Coronary artery (tissue), 2 donors: ENCODE data around the gene BCL2.

ENCODE experiments used
- DNase-seq: peaks from one replicate; pipeline ENCODE4 v3.0.0-alpha.2; 2017; ENCODE audit warnings: low spot score
- H3K27ac ChIP-seq, 2 donors: fragments of 200-600 bp; sonication (generic); one replicate each; pipeline ENCODE4 v1.5.1; 2016 to 2019
- H3K4me3 ChIP-seq: fragments of 200-600 bp; sonication (generic); 2 replicates; pipeline ENCODE4 v1.5.1; 2016; ENCODE audit warnings: mild to moderate bottlenecking, moderate library complexity
- TF ChIP-seq, protein P1 (sequence below): fragments of 200-600 bp; sonication (generic); IDR thresholded peaks from one replicate; pipeline ENCODE4 v1.5.1; 2019; ENCODE audit warnings: antibody characterized with exemption

Gene BCL2

DNA sequence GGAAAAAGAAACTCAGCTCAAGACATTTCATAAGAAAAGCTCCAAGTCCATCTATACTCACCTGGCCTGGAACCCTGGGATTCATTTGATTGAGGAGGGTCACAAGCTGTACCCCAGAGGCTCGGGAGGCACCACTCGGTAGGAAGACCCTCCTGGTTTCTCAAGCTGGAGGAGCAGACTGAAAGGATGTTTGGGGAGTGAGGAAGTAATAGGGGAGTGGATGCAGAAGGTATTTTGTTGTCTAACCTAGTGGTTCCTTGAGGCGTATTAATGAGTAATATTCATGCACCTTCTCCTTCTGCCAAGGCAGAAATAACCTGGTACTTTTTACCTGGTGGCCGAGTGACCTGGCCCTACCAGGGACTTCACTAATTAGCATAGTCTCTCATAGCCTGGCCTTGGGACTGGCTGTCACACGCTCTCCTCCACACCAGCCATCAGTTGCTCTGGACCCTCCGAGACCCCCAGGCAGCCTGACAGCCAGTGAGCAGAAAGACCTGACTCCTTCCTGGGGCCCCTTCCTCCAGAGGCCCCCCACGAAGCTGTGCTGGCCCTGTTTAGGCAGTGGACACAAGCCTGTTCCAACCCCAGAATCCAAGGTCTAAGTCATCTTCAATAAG lies 161.4 kb downstream of the BCL2 start:
- Histone ChIP-seq H3K27ac (peak overlapping the region; percentile 70 to 78), H3K4me3 (peak overlapping the region; percentile 25)

DNA sequence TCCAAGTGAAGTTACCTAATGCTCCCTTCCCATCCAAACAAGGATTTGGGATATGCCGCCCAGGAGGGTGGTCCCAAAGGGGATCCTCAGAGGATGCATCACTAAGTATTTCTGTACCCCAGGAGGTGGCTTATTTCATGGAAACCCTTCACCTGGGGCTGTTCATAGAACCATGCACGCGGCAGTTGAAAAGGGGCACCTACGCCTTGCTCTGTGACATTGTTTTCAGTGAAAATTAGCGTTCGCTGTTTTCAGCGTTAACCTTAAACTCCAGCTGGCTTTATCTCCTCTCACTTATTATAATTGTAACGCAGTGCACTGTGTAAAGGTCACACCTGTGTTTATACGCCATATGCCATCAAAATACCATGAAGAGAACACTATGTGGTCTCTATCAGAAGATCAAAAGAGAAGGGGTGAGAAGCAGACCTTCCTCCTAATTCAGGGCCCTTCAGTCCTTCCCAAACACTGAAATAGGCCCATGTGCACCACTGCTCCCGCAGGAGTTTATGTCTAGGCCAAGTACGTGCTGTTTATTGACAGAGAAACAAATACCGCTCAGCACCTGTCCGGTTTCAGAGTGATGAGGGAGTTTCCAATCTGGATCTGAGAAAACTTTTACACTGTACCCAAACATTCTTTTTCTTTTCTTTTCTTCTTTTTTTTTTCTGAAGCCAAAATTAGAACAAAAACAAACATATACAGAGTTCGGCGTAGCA lies 162.1 kb downstream of the BCL2 start:
- TF ChIP-seq, protein P1, sequence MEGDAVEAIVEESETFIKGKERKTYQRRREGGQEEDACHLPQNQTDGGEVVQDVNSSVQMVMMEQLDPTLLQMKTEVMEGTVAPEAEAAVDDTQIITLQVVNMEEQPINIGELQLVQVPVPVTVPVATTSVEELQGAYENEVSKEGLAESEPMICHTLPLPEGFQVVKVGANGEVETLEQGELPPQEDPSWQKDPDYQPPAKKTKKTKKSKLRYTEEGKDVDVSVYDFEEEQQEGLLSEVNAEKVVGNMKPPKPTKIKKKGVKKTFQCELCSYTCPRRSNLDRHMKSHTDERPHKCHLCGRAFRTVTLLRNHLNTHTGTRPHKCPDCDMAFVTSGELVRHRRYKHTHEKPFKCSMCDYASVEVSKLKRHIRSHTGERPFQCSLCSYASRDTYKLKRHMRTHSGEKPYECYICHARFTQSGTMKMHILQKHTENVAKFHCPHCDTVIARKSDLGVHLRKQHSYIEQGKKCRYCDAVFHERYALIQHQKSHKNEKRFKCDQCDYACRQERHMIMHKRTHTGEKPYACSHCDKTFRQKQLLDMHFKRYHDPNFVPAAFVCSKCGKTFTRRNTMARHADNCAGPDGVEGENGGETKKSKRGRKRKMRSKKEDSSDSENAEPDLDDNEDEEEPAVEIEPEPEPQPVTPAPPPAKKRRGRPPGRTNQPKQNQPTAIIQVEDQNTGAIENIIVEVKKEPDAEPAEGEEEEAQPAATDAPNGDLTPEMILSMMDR, result no peak
- Histone ChIP-seq H3K4me3 (peak overlapping the region; percentile 11), H3K27ac (peak overlapping the region; percentile 59 to 70)
- DNase-seq, result no peak

More for the DNA sequence above, 161.4 kb downstream of the BCL2 start:
- TF ChIP-seq, protein P1, result no peak
- DNase-seq, result no peak

DNA sequence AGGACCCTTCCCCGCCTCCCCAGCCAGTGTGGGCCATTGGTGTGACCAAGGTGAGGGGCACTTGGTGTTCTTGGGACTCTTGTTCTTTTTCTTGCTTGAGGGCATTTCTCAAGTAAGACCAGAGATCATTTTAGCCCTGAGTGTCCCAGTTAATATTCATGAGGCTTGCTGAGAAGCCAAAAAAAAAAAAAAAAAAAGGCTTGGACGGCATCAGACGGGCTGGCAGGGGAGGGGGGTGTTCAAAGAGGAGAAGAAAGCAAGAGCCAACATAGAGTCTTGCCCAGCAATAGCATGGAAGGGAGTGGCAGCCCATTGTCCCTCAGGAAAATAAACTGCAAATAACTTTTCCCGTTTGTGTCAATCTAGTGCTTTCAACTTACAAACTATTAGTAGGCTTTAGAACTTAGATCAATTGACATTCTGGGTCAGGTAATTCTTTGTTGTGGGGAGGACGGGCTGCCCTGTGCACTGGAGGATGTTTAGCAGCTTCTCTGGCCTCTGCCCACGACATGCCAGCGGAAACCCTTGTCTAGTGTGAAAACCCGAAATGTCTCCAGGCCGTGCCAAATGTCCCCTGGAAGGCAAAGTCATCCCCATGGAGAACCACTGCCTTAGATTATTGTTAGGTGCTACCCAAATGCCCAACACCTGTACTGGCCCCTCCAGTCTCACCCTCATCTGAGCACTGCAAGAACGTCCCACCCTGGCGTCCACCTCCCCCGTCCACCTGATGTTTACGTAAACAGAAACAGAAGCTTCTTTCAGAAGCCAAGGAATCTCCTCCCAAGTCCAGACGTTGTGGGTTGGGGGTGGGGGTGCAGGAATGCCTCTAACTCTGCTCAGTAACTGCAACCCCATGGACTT lies 163.4 kb downstream of the BCL2 start:
- Histone ChIP-seq H3K27ac (peak overlapping the region; percentile 54 to 70), H3K4me3 (peak overlapping the region; percentile 53)
- TF ChIP-seq, protein P1, result no peak
- no peak for DNase-seq

DNA sequence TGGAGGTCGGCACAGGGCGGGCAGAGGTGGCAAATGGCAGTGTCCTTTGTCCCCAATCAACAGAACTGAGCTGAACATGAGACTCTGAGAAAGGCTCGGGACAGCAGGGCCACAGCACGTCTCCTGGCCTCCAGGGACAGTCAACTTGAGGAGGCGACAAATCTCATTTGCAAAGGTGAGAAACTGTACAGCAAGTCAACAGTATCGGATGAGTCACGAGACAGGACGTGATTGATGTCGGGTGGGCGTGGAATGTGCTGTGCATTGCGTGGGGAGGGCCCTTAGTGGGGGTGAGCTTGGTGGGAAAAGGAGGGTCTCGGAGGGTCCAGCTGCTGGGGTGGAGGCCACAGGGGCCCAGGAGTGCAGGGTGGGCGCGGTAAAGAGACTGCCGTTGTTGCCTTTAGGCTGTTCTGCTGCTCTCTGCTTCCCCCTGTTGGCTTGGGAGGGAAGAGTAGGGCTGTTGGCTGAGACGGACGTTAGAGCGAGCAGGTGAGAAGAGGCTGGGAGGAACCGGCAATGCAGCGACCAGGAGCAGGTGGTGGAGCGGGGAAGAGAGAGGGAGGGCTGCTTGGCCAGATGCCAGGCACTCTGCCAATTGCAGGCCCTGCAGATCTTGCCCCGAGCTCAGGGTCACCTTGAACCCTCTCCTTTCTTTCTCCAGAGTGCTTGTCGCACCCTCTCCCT lies 164.3 kb downstream of the BCL2 start:
- TF ChIP-seq, protein P1, result peak; percentile 43
- Histone ChIP-seq H3K27ac (peak overlapping the region; percentile 39 to 54), H3K4me3 (peak overlapping the region; percentile 53)
- no peak for DNase-seq

DNA sequence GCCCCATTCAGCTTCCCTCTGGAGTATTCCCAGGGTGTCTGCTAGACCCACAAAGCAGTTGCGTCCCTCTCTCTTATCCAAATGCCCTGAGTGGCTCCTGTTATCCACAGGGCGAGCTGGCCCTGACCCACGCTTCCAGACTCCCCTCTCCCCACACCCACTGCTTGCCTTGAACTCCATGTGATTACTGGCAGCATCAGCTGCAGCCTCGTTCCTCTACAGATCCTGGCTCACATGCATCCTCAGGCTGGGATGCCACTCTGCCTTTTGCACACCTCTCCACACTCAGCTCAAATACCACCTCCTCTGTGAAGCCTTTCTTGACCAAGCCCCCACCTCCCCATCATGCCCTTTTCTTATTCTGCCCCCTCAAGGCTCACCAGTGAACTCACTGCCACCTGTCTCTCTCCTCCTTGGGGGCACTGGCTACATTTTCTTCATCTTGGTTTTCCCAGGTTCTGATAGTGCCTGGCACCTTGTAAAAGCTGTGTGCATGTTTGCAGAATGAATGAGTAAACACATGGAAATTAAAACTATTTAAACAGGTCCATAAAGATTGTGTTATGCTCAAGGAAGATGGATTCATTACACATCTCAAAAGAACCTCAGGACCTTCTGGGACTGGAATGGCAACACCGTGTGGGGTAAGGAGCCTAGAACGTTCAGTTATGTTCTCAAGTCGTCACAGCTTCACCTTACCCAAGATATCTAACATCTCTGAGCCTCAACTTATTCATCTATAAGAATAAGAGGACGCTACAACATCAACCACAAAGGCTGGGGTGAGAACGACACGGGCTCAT lies 165.0 kb downstream of the BCL2 start:
- H3K4me3 ChIP-seq, result no peak overlapping the region
- no peak for DNase-seq
- TF ChIP-seq, protein P1, result no peak
- H3K27ac ChIP-seq, result no peak overlapping the region

DNA sequence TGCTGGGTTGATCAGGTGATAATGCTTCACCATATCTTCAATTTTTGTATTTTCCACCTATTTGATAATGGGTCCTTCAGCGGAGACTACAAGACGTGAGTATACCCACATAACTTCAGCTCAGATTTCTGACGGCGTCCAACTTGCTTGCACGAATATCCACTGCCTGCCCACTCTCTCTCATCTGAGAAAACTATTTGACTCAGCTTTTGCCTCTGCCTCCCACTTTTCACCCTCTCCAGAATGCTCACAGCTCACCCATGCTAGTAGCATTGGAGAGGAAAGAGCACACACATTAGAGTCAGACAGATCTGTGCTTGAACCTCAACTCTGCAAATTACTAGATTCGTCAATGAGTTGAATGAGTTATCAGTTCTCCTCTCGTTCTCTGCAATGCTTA lies 166.8 kb downstream of the BCL2 start:
- Histone ChIP-seq H3K27ac (no peak overlapping the region), H3K4me3 (no peak overlapping the region)
- DNase-seq, result no peak
- TF ChIP-seq, protein P1, result no peak
